GM23338 (cell line): ENCODE measurements around the gene SLC44A1. TPM values are rescaled to one million over a fixed set of nuclear protein-coding genes. Genes with fewer than 3 reads are reported as not detected.

Experiments used
- ATAC-seq: fragments of 200-7000 bp; cut with Tn5 transposase; 3 replicates; pipeline ENCODE4 v1.9.1; 2020
- DNase-seq: peaks from one replicate; pipeline ENCODE4 v3.0.0-alpha.2; 2015; ENCODE audit warnings: low spot score
- H2AFZ ChIP-seq: fragments of 200-600 bp; sonication (generic); 2 replicates; pipeline ENCODE4 v1.8.0; 2016; ENCODE audit warnings: antibody characterized with exemption, mild to moderate bottlenecking, moderate library complexity
- H3F3A ChIP-seq: fragments of 200-600 bp; sonication (generic); replicated peaks from 2 replicates; pipeline ENCODE4 v1.8.0; 2017; ENCODE audit warnings: antibody characterized with exemption, mixed run types, low read depth
- H3K27ac ChIP-seq: fragments of 200-600 bp; sonication (generic); 2 replicates; pipeline ENCODE4 v1.6.1; 2016; ENCODE audit warnings: low read depth
- H3K27me3 ChIP-seq: fragments of 200-600 bp; sonication (generic); 2 replicates; pipeline ENCODE4 v1.8.0; 2016; ENCODE audit warnings: mild to moderate bottlenecking, mixed run types, moderate library complexity; ENCODE audit not compliant: insufficient read depth
- H3K36me3 ChIP-seq: fragments of 200-600 bp; sonication (generic); 2 replicates; pipeline ENCODE4 v1.8.0; 2016; ENCODE audit warnings: mild to moderate bottlenecking; ENCODE audit not compliant: insufficient read depth
- H3K4me1 ChIP-seq: fragments of 200-600 bp; sonication (generic); 2 replicates; pipeline ENCODE4 v1.8.0; 2016; ENCODE audit warnings: mild to moderate bottlenecking, moderate library complexity; ENCODE audit not compliant: insufficient read depth
- H3K4me2 ChIP-seq: fragments of 200-600 bp; sonication (generic); 2 replicates; pipeline ENCODE4 v1.7.1; 2017; ENCODE audit warnings: mixed run types
- H3K4me3 ChIP-seq: fragments of 200-600 bp; sonication (generic); 2 replicates; pipeline ENCODE4 v1.6.1; 2016; ENCODE audit warnings: mixed run types
- H3K79me2 ChIP-seq: fragments of 200-600 bp; sonication (generic); replicated peaks from 2 replicates; pipeline ENCODE4 v1.8.0; 2017; ENCODE audit warnings: mild to moderate bottlenecking; ENCODE audit not compliant: insufficient read depth
- H3K9me2 ChIP-seq: fragments of 200-600 bp; sonication (generic); 2 replicates; pipeline ENCODE4 v1.8.0; 2017; ENCODE audit not compliant: insufficient read depth
- H4K20me1 ChIP-seq: fragments of 200-600 bp; sonication (generic); replicated peaks from 2 replicates; pipeline ENCODE4 v1.8.0; 2017; ENCODE audit warnings: mild to moderate bottlenecking; ENCODE audit not compliant: insufficient read depth
- H3K27ac Mint-ChIP-seq: 2 replicates; pipeline ENCODE4 v1.8.0; 2020; ENCODE audit warnings: inconsistent platforms, mild to moderate bottlenecking, moderate library complexity, mixed read lengths
- H3K27me3 Mint-ChIP-seq: 3 replicates; pipeline ENCODE4 v1.8.0; 2022; ENCODE audit warnings: low read depth, mild to moderate bottlenecking, moderate library complexity, mixed read lengths, inconsistent platforms; ENCODE audit not compliant: insufficient read depth, poor library complexity
- H3K36me3 Mint-ChIP-seq: 3 replicates; pipeline ENCODE4 v1.8.0; 2021; ENCODE audit warnings: low read depth, mild to moderate bottlenecking, inconsistent platforms, moderate library complexity, mixed read lengths
- H3K4me1 Mint-ChIP-seq: 3 replicates; pipeline ENCODE4 v1.8.0; 2020; ENCODE audit warnings: mild to moderate bottlenecking, inconsistent platforms, mixed read lengths
- H3K4me3 Mint-ChIP-seq: 3 replicates; pipeline ENCODE4 v1.8.0; 2021; ENCODE audit warnings: moderate library complexity, mild to moderate bottlenecking, inconsistent platforms, mixed read lengths
- H3K9me3 Mint-ChIP-seq: 3 replicates; pipeline ENCODE4 v1.8.0; 2020; ENCODE audit warnings: moderate library complexity, mild to moderate bottlenecking, inconsistent platforms, mixed read lengths
- CREB1 ChIP-seq: fragments of 250-450 bp; sonication (Bioruptor Pico); IDR thresholded peaks from 2 replicates; pipeline ENCODE4 v1.5.0; 2020; ENCODE audit warnings: low read depth, mild to moderate bottlenecking, moderate library complexity
- EZH2phosphoT487 ChIP-seq: fragments of 200-600 bp; sonication (generic); IDR thresholded peaks from one replicate; pipeline ENCODE4 v1.8.1; 2018; ENCODE audit warnings: antibody characterized with exemption; ENCODE audit not compliant: unreplicated experiment
- NANOG ChIP-seq: IDR thresholded peaks from 2 replicates; pipeline ENCODE4 v1.6.1; 2016; ENCODE audit warnings: antibody characterized with exemption, borderline replicate concordance
- POLR2AphosphoS5 ChIP-seq: IDR thresholded peaks from 2 replicates; pipeline ENCODE4 v1.6.1; 2016; ENCODE audit warnings: antibody characterized with exemption, low read depth
- polyA plus RNA-seq: library from polyadenylated mRNA; unstranded; fragments of >200 nt; fragmentation: Nextera tagmentation; extraction: Ambion mirVana; gene quantifications from 2 replicates; pipeline ENCODE4 v1.2.1, GENCODE V29; 2016
- total RNA-seq: library from RNA; depleted of rRNA; stranded (reverse); fragments of >200 nt; shearing (Covaris generic); gene quantifications from 2 replicates; pipeline ENCODE4 v1.2.3, GENCODE V29; 2014
- TF ChIP-seq, protein P1 (sequence below), 2 experiments: fragments of 200-600 bp in 1 of 2; sonication (generic) in 1 of 2; conservative IDR thresholded peaks; 2 replicates each; pipeline versions ENCODE4 v1.5.1 to v1.6.1; 2016 to 2017; ENCODE audit warnings: antibody characterized with exemption in 2 of 2, low read depth in 2 of 2, mild to moderate bottlenecking in 2 of 2, moderate library complexity in 1 of 2
- TF ChIP-seq, protein P2 (sequence below): IDR thresholded peaks from one replicate; pipeline ENCODE4 v1.6.1; 2018; ENCODE audit warnings: antibody characterized with exemption; ENCODE audit not compliant: unreplicated experiment

SLC44A1 gene
- total and polyA plus RNA-seq, 2 experiments from 2014 or later: 14.9 to 75.0 TPM

DNA sequence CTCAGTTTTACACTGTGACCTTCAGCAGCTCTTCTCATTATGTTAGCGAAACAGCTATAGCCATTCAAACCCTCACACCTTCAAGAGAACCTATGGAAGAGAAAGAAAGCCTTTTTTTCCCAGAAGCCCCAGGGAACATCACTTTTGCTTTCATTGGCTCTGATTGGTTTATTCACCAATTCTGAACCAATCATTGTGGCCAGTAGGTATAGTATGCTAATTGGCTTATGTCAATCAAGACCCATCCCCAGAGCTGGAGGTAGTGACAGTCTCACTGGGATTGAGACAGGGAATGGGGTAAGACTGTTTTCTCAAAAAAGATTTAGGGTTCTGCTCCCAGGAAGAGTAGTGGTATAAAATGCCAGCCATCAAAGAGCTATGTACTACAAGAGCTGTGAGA, 129.3 kb downstream of the SLC44A1 start (continued):
- TF ChIP-seq, protein P1, sequence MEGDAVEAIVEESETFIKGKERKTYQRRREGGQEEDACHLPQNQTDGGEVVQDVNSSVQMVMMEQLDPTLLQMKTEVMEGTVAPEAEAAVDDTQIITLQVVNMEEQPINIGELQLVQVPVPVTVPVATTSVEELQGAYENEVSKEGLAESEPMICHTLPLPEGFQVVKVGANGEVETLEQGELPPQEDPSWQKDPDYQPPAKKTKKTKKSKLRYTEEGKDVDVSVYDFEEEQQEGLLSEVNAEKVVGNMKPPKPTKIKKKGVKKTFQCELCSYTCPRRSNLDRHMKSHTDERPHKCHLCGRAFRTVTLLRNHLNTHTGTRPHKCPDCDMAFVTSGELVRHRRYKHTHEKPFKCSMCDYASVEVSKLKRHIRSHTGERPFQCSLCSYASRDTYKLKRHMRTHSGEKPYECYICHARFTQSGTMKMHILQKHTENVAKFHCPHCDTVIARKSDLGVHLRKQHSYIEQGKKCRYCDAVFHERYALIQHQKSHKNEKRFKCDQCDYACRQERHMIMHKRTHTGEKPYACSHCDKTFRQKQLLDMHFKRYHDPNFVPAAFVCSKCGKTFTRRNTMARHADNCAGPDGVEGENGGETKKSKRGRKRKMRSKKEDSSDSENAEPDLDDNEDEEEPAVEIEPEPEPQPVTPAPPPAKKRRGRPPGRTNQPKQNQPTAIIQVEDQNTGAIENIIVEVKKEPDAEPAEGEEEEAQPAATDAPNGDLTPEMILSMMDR (conservative IDR thresholded peaks at IDR 0.05; ENCODE audit: low read depth in 2 of 2): no peak
- TF ChIP-seq CREB1: no peak
- TF ChIP-seq, protein P2, sequence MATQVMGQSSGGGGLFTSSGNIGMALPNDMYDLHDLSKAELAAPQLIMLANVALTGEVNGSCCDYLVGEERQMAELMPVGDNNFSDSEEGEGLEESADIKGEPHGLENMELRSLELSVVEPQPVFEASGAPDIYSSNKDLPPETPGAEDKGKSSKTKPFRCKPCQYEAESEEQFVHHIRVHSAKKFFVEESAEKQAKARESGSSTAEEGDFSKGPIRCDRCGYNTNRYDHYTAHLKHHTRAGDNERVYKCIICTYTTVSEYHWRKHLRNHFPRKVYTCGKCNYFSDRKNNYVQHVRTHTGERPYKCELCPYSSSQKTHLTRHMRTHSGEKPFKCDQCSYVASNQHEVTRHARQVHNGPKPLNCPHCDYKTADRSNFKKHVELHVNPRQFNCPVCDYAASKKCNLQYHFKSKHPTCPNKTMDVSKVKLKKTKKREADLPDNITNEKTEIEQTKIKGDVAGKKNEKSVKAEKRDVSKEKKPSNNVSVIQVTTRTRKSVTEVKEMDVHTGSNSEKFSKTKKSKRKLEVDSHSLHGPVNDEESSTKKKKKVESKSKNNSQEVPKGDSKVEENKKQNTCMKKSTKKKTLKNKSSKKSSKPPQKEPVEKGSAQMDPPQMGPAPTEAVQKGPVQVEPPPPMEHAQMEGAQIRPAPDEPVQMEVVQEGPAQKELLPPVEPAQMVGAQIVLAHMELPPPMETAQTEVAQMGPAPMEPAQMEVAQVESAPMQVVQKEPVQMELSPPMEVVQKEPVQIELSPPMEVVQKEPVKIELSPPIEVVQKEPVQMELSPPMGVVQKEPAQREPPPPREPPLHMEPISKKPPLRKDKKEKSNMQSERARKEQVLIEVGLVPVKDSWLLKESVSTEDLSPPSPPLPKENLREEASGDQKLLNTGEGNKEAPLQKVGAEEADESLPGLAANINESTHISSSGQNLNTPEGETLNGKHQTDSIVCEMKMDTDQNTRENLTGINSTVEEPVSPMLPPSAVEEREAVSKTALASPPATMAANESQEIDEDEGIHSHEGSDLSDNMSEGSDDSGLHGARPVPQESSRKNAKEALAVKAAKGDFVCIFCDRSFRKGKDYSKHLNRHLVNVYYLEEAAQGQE: no peak
- no peak for TF ChIP-seq EZH2phosphoT487
- TF ChIP-seq POLR2AphosphoS5: no peak
- no peak for TF ChIP-seq NANOG

DNA sequence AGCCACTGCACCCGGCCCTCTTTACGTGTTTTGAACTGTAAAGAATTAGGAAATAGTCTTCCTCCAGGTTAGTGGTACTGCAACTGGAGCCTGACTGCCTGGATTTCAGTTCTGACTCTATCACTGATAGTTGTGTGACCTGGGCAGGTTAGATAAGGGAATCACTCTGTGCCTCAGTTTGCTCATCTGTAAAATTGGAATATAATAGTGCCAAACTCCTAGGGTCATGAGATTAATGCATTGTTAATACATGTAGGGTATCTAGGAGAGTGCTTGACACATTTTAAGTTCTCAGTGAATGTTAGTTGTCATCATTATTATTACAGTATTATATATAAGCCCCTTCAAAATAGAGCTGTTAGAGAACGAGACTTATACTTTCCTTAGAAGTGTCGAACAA, 130.9 kb downstream of the SLC44A1 start:
- Histone ChIP-seq H3K4me1 (no peaks in the 10 kb centered on the region), H3K79me2 (no peaks in the 10 kb centered on the region), H3K36me3 (no peaks in the 10 kb centered on the region; the same call in 1 of the 2 replicates), H4K20me1 (no peaks in the 10 kb centered on the region), H3K27me3 (no peaks in the 10 kb centered on the region), H2AFZ (no peak overlapping the region), H3F3A (no peaks in the 10 kb centered on the region), H3K4me3 (no peak overlapping the region), H3K9me2 (no peaks in the 10 kb centered on the region), H3K27ac (no peak overlapping the region), H3K4me2 (no peak overlapping the region)
- Mint-ChIP-seq H3K27me3 (peaks cover 2% of the 10 kb centered on the region), H3K9me3 (no peaks in the 10 kb centered on the region; the same call in 2 of the 3 replicates), H3K27ac (no peak overlapping the region), H3K4me1 (no peaks in the 10 kb centered on the region), H3K36me3 (peaks cover 48% of the 10 kb centered on the region), H3K4me3 (no peak overlapping the region)
- no peak for TF ChIP-seq CREB1
- TF ChIP-seq, protein P2: no peak
- ATAC-seq: no peak
- DNase-seq: no peak
